PC-9 (cell line): Measurements from ENCODE around the gene ZNF732. TPM values are rescaled to one million over a fixed set of nuclear protein-coding genes. Genes with fewer than 3 reads are reported as not detected.

Source experiments
- BruUV-seq: library from RNA; stranded (reverse); fragments of 400-500 nt; replicated peaks from 2 replicates; lab custom pipeline; 2021; lab: Mats Ljungman, UMichigan
- CTCF ChIA-PET: fragments of 300-600 bp; sonication (Branson Sonifier 250); formaldehyde crosslinking; loops from one replicate; lab custom pipeline; 2022; ENCODE audit warnings: antibody characterized with exemption; lab: Charles Lee
- POLR2A ChIA-PET: fragments of 300-600 bp; sonication (Branson Sonifier 250); formaldehyde crosslinking; loops from one replicate; lab custom pipeline; 2022; ENCODE audit warnings: antibody characterized with exemption; ENCODE audit not compliant: unreplicated experiment; lab: Charles Lee
- DNase-seq, 2 experiments: peaks; one replicate each; pipeline versions ENCODE4 v3.0.0 to v3.0.0-alpha.2; 2015 to 2022; ENCODE audit warnings: mixed read lengths in 1 of 2
- H2AFZ ChIP-seq: fragments of 200-600 bp; sonication (generic); 2 replicates; pipeline ENCODE4 v1.8.1; 2017; ENCODE audit warnings: antibody characterized with exemption
- H3F3A ChIP-seq: fragments of 200-600 bp; sonication (generic); 2 replicates; pipeline ENCODE4 v1.8.1; 2017; ENCODE audit warnings: antibody characterized with exemption, mild to moderate bottlenecking, low read depth; ENCODE audit not compliant: insufficient read depth
- H3K27ac ChIP-seq: fragments of 200-600 bp; sonication (generic); 2 replicates; pipeline ENCODE4 v1.6.1; 2016; ENCODE audit warnings: mixed run types
- H3K27me3 ChIP-seq: fragments of 200-600 bp; sonication (generic); 2 replicates; pipeline ENCODE4 v1.6.1; 2016; ENCODE audit warnings: low read depth, mixed run types; ENCODE audit not compliant: insufficient read depth
- H3K36me3 ChIP-seq: fragments of 200-600 bp; sonication (generic); 2 replicates; pipeline ENCODE4 v1.6.1; 2016; ENCODE audit warnings: low read depth, mixed run types
- H3K4me1 ChIP-seq: fragments of 200-600 bp; sonication (generic); replicated peaks from 2 replicates; pipeline ENCODE4 v1.6.1; 2016; ENCODE audit warnings: mixed run types; ENCODE audit not compliant: insufficient read depth
- H3K4me2 ChIP-seq: fragments of 200-600 bp; sonication (generic); 2 replicates; pipeline ENCODE4 v1.6.1; 2017; ENCODE audit warnings: mixed run types
- H3K4me3 ChIP-seq: fragments of 200-600 bp; sonication (generic); 2 replicates; pipeline ENCODE4 v1.6.1; 2016; ENCODE audit warnings: mixed run types
- H3K79me2 ChIP-seq: fragments of 200-600 bp; sonication (generic); 2 replicates; pipeline ENCODE4 v1.6.1; 2017; ENCODE audit warnings: low read depth, mixed run types
- H3K9me2 ChIP-seq: fragments of 200-600 bp; sonication (generic); 2 replicates; pipeline ENCODE4 v1.8.1; 2017; ENCODE audit warnings: mild to moderate bottlenecking; ENCODE audit not compliant: insufficient read depth
- H3K9me3 ChIP-seq: fragments of 200-600 bp; sonication (generic); 2 replicates; pipeline ENCODE4 v1.8.1; 2016; ENCODE audit warnings: low read depth; ENCODE audit not compliant: insufficient read depth
- H4K20me1 ChIP-seq: fragments of 200-600 bp; sonication (generic); 2 replicates; pipeline ENCODE4 v1.8.1; 2017; ENCODE audit not compliant: insufficient read depth
- CTCF ChIP-seq: fragments of 200-600 bp; sonication (generic); conservative IDR thresholded peaks from 2 replicates; pipeline ENCODE4 v1.6.1; 2017; ENCODE audit warnings: mixed run types, antibody characterized with exemption, mild to moderate bottlenecking, moderate library complexity
- EZH2 ChIP-seq: fragments of 200-600 bp; sonication (generic); IDR thresholded peaks from 2 replicates; pipeline ENCODE4 v1.8.0; 2017; ENCODE audit warnings: antibody characterized with exemption, low read depth
- intact Hi-C: fragments of 100-400 bp; cut with micrococcal nuclease; formaldehyde crosslinking; loops from one replicate; pipeline ENCODE4 v1.10.0; 2022; ENCODE audit not compliant: unreplicated experiment
- total RNA-seq: library from RNA; stranded (reverse); gene quantifications from 2 replicates; pipeline ENCODE4 v1.2.3, GENCODE V29; 2021

Gene ZNF732
- total RNA-seq, 1 experiment from 2014 or later, result not detected

- no peaks in the 10 kb centered on the region for H3K27me3 ChIP-seq
- H4K20me1 ChIP-seq, result no peaks in the 10 kb centered on the region
- no peak overlapping the region for H3K4me2 ChIP-seq
- no peak overlapping the region for H3K27ac ChIP-seq
- H2AFZ ChIP-seq, result no peak overlapping the region
- H3K4me3 ChIP-seq, result no peak overlapping the region
- no peaks in the 10 kb centered on the region for H3K9me2 ChIP-seq
- BruUV-seq, result no TSS peak
- no peaks in the 10 kb centered on the region for H3K36me3 ChIP-seq
- H3K4me1 ChIP-seq, result no peaks in the 10 kb centered on the region
- no peak for TF ChIP-seq CTCF
- no peak for TF ChIP-seq EZH2
- POLR2A ChIA-PET, result no interaction called here
- DNase-seq, result no peak
- intact Hi-C loops, result no loop called here
- no peaks in the 10 kb centered on the region for H3K79me2 ChIP-seq
- H3F3A ChIP-seq, result no peaks in the 10 kb centered on the region
- H3K9me3 ChIP-seq, result no peaks in the 10 kb centered on the region
- CTCF ChIA-PET, result no interaction called here
Measured at GRCh38 chr4:302381-302780, 2.9 kb downstream of the ZNF732 start.

- Histone ChIP-seq H3F3A (no peaks in the 10 kb centered on the region), H3K9me3 (no peaks in the 10 kb centered on the region), H2AFZ (no peak overlapping the region), H3K9me2 (no peaks in the 10 kb centered on the region), H3K4me1 (no peaks in the 10 kb centered on the region), H3K4me3 (no peak overlapping the region), H3K79me2 (no peaks in the 10 kb centered on the region), H3K27ac (no peak overlapping the region), H3K27me3 (no peaks in the 10 kb centered on the region), H3K36me3 (no peaks in the 10 kb centered on the region), H4K20me1 (no peaks in the 10 kb centered on the region), H3K4me2 (no peak overlapping the region)
- ChIA-PET POLR2A (no interaction called here), CTCF (no interaction called here)
- TF ChIP-seq EZH2, result no peak
- no peak for TF ChIP-seq CTCF
- BruUV-seq, result no TSS peak
- intact Hi-C loops, result no loop called here
- DNase-seq, result no peak
Measured at GRCh38 chr4:294732-295131, 10.5 kb downstream of the ZNF732 start.

- no peaks in the 10 kb centered on the region for H3K36me3 ChIP-seq
- no peak overlapping the region for H3K27ac ChIP-seq
- H3K4me2 ChIP-seq, result no peak overlapping the region
- TF ChIP-seq EZH2, result no peak
- TF ChIP-seq CTCF, result no peak
- BruUV-seq, result no TSS peak
- no peak overlapping the region for H2AFZ ChIP-seq
- intact Hi-C loops, result no loop called here
- no peaks in the 10 kb centered on the region for H3K9me3 ChIP-seq
- H3F3A ChIP-seq, result no peaks in the 10 kb centered on the region
- H3K4me1 ChIP-seq, result no peaks in the 10 kb centered on the region
- CTCF ChIA-PET, result no interaction called here
- no peaks in the 10 kb centered on the region for H3K27me3 ChIP-seq
- H3K4me3 ChIP-seq, result no peak overlapping the region
- no peaks in the 10 kb centered on the region for H3K9me2 ChIP-seq
- H3K79me2 ChIP-seq, result no peaks in the 10 kb centered on the region
- POLR2A ChIA-PET, result no interaction called here
- no peak for DNase-seq
- H4K20me1 ChIP-seq, result no peaks in the 10 kb centered on the region
Measured at GRCh38 chr4:288891-289290, 16.4 kb downstream of the ZNF732 start.
